Stimulated activated CD8-positive, alpha-beta memory T cell treated with anti-CD3 and anti-CD28 coated beads, Interleukin-2, amount 100 ng/mL, for 1 hour (primary cell): Measurements from ENCODE around the gene ITGA1.
A peak's percentile ranks its signal among the peaks of the same experiment; 100 is the strongest.

Source experiments
- DNase-seq, 2 donors: peaks; one replicate each; pipeline ENCODE4 v3.0.0-alpha.2; 2020; ENCODE audit warnings: low read depth in 2 of 2

ITGA1 gene

DNA sequence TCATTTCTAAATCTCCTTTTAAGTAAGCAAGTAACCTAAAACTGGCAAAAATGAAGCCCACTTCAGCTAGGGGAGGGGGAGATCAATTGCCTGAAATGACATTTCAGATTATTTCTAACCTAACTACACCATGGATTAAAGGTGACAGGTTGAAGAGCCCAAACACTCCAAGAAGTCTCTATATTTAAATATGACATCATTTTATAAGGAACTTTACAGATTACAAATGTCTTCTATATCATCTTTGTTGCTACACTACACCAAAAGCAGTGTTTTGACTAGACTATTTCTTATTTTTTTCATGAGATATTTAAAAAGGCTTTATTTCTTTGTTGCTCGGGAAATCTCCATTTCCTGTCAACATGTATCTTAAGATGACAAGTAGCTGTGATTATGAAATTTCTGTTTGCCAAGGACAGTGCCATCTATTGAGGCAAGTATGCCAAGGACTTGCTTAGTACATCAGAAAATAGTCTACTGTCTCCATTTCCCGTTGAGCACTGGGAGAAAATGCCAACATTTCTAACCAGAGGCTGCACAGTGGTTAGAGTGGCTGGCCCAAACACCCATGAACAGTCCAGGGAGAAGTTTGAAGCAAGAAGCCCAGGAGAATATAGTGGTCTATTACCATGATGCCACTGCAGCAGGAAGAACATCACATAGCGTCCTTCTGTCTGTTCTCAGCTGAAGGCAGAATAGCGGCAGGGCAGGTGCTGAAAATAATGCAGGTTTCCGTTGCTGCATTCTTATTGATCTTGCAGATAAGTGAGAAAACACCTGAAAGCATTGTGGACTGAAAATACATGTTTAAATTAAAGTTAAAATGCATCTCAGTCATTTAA, 108.1 kb downstream of the ITGA1 start:
- no peak for DNase-seq

DNA sequence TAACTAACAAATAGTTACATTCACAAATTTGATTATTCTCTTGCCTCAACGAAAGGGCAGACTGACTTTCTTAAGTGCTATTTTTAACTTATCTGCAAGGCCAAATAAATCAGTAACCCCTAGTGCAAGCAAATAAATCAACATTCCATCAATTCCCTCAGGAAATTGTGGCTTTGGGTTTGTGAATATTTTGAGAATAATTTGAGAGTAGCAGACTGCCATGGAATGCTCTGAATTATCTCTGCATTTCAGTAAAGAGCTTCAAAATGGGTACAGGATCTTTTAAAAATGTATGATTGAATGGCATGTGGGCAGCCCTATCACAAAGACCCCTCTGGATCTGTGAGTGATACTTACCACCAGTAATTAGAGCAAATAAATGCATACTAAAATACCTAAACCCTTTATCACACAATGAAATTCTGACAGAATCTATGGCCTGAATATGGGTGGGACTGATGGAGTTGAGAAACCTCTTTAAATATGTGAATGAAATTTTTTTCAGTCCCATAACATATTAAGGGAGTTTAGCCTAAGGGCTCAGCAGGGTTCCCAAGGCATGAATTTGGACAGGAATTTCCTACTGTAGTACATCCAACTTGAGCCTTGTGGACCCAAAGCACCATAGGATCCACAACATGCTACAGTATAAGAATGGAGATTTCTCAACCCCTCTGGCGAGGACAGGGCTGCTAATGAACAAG, 109.0 kb downstream of the ITGA1 start:
- no peak for DNase-seq

DNA sequence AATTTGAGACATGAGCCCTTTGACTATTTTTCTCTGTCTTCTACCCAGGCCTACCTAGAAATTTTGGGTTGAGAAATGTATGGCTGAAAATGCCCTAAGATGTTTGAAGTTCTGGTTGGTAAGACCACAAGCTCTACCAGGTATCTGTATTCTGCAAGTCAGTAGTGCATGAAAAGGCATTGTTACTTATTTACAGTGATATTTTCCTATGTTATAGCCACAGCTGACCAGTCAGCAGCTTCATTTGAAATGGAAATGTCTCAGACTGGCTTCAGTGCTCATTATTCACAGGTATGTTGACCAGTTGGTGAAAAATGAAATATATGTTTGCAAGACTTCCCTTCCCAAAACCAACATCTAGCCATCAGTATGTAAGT, 109.5 kb downstream of the ITGA1 start:
- DNase-seq = no peak

DNA sequence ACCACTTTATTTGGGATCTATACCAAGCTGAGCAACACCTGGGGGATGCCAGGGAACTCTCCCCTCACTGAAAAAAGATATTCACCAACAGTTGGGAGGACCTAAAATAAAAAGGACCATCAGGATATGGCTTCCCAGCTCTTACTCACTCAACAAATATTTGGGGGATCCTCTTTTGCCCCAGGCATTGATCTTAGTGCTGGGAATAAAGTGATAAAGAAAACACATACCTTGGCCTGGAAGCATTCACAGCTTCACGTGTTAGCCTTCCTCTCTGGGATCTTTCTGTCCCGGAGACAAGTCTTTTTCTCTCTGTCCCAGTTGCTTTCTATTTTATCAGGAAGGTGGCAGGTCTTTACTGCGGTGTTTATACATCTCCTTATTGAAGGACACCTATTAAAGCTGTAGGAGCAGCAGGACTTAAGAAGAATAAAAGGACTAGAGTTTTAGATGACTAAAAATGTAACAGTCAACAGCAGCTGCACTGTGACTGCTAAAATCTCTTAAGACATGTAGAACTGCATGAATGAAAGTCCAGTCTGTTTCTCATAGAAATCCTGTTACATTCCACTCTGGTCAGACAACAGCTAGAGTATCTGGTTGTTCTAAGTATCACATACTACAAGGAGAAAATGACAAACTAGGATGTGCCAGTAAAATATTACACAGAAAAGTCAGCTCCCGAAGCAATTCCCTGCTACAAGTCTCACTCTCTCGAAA, 111.4 kb downstream of the ITGA1 start:
- DNase-seq = no peak

DNA sequence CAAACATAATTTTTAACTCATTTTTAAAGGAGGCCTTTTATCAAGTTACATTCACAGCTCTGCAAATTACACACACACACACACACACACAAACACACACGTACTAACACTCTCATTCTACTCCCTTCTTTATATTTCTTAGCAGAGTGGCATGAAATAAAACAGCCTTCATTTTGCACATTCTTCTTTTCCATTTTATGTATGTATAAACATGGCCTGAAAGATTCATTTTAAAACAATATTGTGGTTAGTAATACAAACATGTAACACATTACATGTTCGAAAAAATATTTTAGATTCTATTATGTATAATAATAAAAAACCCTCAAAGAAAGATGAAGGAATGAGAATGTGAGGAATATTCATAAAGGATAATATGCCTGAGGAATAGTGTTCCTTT, 115.4 kb downstream of the ITGA1 start:
- no peak for DNase-seq

DNA sequence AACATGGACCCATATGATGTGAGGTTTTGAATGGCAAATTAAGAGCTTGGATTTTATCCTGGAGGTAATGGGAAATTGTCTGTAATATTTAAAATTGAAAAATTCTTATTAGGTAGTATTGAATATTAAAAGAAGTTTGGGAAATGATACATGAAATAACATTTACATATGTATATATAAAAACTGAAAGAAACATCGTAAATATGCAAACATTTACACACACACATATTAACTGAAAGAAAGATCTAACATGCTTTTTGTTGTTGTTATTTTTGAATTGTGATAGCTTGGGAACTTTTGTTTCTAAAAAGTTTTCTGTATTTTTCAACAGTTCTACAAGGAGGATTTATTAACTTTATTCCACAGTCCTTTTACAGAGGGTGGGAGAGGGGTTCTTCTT, 118.6 kb downstream of the ITGA1 start:
- no peak for DNase-seq

DNA sequence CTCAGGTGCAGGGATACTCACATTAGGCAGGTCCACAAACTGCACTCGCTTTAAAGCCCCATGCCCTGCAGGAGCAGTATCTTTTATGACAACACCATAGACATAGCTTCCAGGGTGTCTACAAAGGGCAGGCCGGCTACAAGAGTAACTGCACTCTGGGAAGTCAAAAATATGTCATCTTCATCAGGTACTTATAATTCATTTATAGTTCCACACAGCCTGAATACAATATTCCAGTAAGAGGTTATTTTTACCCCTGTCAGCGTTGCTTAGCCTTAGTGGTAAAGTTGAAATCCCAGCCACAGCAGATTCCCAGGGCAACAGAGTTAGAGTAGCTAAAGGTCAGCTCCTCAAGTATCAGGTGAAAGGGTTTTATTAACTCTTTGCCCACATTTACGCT, 119.1 kb downstream of the ITGA1 start:
- no peak for DNase-seq

DNA sequence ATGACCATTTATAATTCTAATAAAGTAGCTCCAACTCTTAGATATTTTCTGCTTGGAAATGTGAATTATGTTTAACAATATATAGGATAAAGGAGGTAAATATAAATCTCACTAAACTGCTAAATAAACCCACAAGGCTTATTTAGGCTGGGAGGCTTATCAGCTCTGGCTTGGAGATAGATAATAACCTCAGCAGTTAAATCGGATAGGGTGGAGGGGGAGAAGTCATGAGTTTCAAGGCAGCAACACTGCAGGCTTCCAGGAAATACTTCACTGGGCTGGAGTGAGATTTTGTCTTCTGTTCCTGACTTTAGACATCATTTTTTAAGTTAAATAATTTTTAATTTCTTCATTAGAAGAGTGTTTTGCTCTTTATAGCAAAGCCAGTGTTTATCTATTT, 121.5 kb downstream of the ITGA1 start:
- DNase-seq = no peak

DNA sequence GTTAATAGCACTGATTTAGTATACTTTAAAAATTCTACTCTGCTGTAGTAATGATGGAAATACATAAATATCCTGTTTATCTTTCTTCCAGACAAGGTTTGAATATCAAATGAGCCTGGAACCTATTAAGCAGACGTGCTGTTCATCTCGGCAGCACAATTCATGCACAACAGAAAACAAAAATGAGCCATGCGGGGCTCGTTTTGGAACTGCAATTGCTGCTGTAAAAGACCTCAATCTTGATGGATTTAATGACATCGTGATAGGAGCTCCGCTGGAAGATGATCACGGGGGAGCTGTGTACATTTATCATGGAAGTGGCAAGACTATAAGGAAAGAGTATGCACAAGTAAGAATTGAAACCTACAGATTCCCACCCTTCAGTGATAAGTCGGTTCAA, 122.4 kb downstream of the ITGA1 start:
- no peak for DNase-seq

DNA sequence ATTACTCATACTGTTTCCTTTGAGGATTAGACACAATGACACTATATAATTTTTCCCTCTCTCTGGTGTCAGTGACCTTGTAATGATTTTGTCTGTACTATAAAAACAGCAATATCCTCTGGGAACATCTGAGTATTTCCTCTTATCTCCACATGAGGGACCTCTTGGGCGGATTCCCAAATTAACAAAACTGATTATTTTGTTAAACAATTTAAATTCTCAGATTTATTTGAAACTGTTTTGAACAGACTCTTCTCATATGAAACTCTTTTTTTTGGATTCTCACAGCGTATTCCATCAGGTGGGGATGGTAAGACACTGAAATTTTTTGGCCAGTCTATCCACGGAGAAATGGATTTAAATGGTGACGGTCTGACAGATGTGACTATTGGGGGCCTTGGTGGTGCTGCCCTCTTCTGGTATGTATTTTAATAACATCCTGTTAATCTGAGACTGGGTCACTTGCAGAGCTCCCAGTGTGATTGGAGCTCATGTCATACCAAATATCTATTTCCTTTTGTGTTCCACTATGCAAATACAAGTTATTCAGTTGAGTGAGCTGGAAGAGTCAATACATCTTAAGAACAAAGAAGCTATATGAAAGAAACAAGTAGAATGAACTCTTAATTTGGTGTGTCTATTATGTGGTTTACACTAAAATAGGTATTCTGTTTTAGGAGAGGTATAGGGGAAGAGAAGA, 127.6 kb downstream of the ITGA1 start:
- peak in 1 of 2 donors; percentile 25 for DNase-seq

DNA sequence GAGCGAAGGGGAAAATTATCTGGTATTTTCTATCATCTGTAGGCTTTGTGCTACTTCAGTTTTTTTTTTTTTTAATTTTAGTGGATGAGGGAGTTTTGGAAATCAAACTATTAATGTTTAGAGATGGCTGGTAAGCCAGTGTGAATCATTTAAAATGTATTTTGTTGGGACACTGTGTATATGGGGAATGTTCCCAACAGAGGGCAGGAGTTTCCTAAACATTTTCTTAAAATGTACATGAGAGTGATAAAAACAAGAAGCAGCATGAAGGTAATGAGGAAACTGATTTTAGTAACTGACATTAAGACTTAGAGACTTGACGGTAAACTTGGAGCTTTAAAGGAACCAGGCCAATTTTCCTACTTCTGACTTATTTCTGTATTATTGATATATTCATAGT, 133.2 kb downstream of the ITGA1 start:
- DNase-seq = no peak

DNA sequence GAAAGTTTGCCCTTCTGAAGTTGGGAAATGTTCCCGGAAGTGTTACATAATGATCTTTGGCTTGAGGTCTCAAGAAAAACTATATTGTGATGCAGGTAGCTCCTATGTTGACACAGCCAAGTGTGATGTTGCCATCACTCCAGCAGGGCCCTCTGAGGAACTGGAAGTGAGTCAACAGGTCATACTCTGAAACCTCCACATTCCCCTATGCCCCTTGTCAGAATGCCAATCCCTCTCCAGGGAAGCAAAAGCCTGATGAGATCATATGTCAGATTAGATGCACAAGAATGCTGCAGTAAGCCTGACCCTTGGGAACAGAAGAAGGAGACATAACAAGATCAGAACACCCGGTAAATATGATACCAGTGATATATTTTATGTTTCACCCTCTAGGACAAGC, 134.7 kb downstream of the ITGA1 start:
- DNase-seq = no peak

DNA sequence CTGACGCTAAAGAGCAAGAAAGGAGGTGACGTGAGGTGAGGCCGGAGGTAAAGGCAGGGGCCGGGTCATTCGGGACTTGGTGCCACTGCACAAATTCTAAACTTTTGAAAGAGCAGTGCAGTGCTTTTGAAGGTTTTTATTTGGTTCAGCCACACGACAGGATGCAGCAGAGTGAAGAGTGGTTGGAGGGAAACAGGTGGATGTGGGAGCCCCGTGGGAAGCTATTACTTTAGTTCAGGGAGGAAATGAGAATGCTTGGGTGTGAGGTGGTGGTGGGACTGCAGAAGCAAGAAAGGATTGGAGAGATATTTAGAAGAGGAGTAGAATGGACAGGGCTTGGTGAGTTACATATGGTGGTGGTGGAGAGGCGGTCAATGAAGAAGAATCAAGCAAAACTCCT, 136.7 kb downstream of the ITGA1 start:
- DNase-seq = no peak

DNA sequence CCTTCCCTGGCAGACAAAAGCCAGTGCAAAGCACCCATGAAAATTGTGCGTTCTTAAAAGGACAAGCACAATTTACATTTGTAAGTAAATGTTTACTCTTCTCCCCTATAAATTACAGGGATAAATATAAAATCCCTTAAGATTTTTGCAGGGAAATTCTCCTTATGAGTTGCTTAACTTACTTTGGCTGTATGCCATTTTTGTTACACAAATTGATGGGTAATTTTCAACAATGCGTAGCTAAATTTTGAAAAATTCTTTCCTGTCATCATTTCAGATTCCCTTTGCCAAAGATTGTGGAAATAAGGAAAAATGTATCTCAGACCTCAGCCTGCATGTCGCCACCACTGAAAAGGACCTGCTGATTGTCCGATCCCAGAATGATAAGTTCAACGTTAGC, 137.3 kb downstream of the ITGA1 start:
- DNase-seq = no peak

DNA sequence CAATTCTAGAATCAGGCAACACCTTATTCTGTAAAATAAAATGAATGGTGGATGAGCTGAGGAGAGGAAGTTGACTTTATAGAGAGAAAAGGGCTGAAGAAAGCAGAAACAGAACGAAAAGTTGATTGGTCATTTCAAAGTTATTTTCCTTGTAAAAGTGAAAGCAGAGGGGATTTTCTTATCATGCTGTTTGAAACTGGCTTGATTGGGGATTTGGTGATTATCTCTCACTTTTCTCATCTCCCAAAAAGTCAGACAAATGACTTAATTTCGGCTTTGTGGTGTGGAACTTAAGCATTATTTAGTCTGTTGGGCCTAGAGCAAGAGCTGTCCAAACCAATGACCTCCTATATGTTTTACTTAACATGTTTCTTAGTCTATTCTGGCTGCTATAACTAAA, 141.0 kb downstream of the ITGA1 start:
- DNase-seq = no peak

DNA sequence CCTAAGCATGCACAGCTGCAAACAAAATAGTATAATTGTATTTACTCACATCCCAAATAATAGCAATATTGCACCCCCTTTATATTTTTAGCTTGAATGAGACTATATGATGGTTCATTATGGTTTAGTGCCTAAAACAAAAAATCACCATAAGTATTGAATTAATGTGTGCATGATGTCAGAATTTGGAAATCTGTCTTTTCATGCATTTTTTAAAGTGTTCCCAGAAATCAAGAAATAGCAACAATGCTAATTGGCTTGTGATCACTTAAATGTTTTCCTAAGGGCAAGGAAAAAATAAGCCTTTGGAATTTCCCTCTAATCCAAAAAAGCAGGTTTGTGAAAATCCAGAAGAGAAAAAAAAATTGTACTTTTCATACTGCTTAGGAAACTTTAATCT, 150.5 kb downstream of the ITGA1 start:
- no peak for DNase-seq

DNA sequence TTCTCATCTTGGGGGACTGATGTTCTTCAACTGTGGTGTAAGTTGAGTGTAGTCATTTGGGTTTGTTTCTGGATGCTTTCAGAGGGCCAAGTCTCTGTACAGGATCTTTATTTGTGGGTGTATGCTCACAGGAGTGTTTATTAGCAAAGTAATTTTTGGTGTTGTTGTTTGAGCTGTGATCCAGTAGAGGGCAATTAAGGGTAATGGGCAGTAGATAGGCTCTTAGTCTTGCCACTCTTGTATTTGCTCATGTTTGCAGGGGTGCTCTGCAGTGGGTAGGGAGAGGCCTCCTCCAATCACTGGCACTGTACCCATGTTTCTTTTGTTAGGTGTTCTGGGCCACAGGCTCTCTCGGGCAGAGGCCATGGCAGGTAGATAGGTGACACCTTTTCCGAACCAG, 155.6 kb downstream of the ITGA1 start:
- DNase-seq = no peak

DNA sequence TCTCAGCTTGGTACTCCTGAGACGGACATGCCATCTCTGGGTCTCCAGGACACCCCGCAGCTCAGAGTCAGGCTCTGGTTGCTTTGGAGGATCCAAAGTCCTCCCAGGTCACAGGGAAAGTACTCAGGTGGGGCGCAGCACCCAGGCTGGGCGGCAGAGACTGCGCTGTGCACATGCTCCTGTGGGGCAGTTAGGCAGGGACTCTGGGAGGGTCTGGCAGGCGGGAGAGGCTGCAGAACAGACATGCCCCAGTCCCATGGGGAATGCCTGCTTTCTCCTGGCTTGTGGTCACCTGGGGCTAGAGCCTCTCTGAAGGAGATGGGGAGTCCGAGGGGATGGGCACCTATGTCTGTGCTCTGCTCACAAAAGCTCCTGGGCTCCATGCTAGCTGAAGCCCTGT, 156.1 kb downstream of the ITGA1 start:
- no peak for DNase-seq

DNA sequence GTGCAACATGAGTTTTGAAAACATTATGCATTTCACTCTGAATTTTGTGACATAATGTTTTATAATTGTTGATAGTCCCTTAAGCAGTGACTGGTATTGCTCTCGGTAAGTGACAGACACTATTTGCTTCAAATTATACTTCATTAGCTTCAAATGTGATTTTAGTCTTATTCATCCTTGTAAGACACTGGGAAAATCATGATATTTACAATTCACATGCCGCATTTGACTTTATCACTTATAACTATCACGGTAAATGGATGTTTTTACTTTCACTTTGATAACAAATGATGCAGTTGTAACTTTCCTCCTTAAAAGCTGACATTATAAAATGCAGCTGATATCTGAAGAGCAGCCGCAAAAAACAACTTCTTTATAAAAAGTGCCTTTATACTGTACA, 157.3 kb downstream of the ITGA1 start:
- DNase-seq = no peak

DNA sequence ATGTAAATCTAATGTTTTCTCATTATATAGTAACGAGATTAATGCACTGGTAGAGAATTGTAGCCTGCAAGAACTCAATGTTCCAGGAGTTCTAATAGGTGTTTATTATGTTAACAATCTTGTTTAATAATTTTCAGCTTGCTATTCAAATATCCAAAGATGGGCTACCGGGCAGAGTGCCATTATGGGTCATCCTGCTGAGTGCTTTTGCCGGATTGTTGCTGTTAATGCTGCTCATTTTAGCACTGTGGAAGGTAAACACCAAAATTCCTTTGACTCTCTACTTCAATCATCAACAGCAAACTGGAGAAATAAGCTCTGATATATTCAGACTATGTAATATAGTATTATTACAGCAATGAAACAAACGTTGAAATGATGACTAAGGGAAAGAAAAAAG, 159.5 kb downstream of the ITGA1 start:
- DNase-seq = no peak

DNA sequence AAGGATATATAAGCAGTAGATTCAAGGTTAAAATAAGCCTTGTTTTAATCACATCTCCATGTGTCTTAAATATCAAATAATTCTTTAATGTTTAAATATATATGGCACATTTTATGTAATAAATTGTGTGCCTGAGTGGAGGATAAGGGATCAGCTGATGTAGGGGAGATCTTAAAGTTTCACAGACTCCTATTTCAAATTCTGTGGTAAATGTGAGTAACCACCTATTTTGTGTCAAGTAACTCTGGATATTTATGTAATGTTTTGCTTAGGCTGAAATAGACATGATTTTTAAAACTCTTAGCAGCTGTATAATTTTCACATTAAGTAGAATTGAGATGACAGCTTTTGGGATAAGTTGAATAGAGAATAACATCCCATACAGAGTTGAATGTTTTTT, 160.1 kb downstream of the ITGA1 start:
- DNase-seq = no peak

DNA sequence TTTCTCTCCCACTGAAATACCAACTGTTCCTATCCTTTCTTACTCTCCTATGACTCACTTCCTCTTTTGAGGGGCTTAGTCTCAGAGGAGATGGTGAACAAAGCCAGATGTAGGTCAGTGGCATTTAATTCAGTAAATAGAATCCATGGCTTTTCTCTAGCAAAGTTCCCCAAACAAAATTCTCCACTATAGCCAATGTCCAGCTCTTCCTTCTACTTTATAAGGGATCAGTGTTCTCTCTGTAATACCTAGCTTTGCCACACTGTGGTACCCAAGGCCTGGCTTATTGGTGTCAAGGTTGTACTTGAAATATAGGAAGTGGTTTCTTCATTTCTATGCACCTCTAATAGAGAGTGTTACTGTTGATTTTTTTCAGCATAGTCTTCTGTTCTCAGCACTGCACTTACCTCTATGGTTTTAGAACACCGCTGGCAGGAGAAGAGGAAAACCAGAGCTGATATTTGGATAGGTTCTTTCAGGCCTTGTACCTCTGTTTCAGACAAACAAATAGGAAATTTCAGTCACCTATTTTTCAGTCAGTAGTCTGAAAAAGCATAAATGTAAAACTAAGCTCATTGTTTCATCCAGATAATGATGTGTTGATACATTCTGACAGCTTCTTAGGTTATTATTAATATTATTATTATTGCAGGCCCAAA, 160.8 kb downstream of the ITGA1 start:
- DNase-seq = peak in 1 of 2 donors; percentile 23
